H1 (cell line): ENCODE results near the gene ITGAV. TPM values are rescaled to one million over a fixed set of nuclear protein-coding genes. Genes with fewer than 3 reads are reported as not detected.

ENCODE experiments used
- ATF2 ChIP-seq: IDR thresholded peaks from 2 replicates; pipeline ENCODE4 v1.6.1; 2012; ENCODE audit warnings: low read length, inconsistent platforms
- SP2 ChIP-seq: IDR thresholded peaks from 2 replicates; pipeline ENCODE4 v1.6.1; 2012; ENCODE audit warnings: mild to moderate bottlenecking, low read length, inconsistent platforms
- polyA plus RNA-seq, 7 experiments: library from polyadenylated mRNA; depleted of rRNA in 3 of 7; stranded (reverse) in 5 of 7; unstranded in 2 of 7; fragments of >200 nt in 5 of 7; fragments of 200-250 nt in 2 of 7; gene quantifications; 1 replicate in 5 of 7; 2 replicates in 1 of 7; 4 replicates in 1 of 7; pipeline versions ENCODE4 v1.2.1 to v1.2.3, GENCODE V29; 2011 to 2013; ENCODE audit warnings: missing spikeins in 2 of 7, mixed read lengths in 2 of 7
- total RNA-seq: library from RNA; stranded (reverse); fragmentation: NEBNext Ultra II Directional; extraction: Animal tissue kit (Norgen Biotek cat#: 25700); gene quantifications from 2 replicates; pipeline ENCODE4 v1.2.1, GENCODE V29; 2021

The ITGAV gene
- total and polyA plus RNA-seq, 2 of the 8 experiments (the other 6 are each of a cell fraction or from before 2014, with no cell fraction given): 11.7 to 42.4 TPM

DNA sequence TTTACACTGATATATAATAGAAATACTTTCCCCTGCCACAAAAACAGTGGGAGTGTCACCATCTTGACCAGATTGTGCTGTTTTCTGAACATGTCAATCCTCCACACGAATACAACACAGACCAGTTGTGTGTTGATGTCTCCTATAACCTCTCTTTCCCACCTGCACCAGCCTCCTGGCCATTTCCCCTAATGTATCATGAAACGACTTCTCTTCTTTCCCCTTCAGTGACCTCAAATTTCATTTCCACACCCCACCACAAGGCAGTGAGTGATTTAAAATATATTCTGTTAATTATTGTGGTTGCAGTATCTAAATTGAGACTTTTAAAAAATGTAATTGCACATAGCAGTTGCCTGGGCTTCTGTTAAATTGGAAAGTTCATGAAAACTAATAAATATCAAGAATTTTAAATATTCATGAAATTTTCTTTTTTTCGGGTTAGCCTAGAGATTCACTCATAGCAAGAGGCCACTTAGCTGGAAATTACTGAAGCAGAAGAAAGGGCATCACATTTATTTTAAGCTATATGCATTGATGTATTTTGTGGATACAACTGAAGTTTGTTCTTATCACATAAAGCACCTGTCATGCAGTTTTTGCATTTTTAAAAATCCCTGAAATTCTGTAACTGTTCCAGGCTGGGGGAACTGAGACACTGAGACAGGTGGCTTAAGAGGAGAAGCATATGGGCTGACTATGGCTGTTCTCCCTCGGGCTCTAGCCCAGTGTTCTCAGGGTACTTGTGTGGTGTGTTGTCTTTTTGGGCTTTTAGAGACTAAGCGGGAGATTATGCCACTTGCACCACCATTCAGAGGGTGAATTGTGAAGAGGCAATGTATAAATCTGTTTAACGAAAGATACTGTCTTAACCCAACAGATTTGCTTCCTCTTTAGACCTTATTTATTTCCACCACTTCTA lies 119.9 kb downstream of the ITGAV start (continued):
- TF ChIP-seq ATF2 (no peak), SP2 (no peak)
